Ovary (tissue), 3 donors: ENCODE measurements around the gene CCDC184.

ENCODE experiments used
- CTCF ChIP-seq, 3 donors: fragments of 450-650 bp in 2 of 3; fragments of 200-600 bp in 1 of 3; IDR thresholded peaks; one replicate each; pipeline versions ENCODE4 v1.5.1 to v1.8.0; 2016 to 2022; ENCODE audit warnings: antibody characterized with exemption in 3 of 3, mild to moderate bottlenecking in 1 of 3
- POLR2A ChIP-seq: fragments of 450-650 bp; IDR thresholded peaks from one replicate; pipeline ENCODE4 v1.6.1; 2017; ENCODE audit warnings: antibody characterized with exemption, mild to moderate bottlenecking, moderate library complexity
- donor health status: DM: no; HTN: no; CAD: no.

DNA sequence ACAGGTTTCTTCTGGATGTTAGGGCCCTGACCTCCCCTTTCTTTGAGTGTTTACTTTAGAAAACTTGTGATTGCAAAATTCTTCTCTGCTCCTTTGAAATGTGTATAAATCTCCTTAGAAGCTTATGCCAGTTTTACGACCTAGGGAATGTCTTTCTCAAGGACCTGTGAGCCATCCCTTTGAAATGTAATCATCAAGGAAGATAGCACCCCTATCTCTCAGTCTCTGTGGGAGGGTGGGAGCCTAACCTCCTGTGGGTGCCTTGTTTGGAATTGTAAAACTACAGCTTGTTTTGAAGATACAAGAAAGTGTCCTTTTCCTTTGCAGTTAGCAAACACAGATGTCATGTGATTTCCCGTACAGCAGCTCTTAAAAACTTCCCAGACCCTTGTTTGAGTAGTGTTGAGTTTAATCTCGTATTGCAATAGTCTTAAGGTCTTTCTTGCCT, 16.4 kb downstream of the CCDC184 start:
- TF ChIP-seq CTCF (IDR thresholded peaks at IDR 0.05) (no peak), POLR2A (no peak)
